NCI-H128 (cell line): ENCODE data around the gene PCNX2.

Experiments
- DNase-seq: peaks from one replicate; lab custom pipeline; 2025; ENCODE audit not compliant: unreplicated experiment; lab: John Stamatoyannopoulos, UW

Gene PCNX2, protein sequence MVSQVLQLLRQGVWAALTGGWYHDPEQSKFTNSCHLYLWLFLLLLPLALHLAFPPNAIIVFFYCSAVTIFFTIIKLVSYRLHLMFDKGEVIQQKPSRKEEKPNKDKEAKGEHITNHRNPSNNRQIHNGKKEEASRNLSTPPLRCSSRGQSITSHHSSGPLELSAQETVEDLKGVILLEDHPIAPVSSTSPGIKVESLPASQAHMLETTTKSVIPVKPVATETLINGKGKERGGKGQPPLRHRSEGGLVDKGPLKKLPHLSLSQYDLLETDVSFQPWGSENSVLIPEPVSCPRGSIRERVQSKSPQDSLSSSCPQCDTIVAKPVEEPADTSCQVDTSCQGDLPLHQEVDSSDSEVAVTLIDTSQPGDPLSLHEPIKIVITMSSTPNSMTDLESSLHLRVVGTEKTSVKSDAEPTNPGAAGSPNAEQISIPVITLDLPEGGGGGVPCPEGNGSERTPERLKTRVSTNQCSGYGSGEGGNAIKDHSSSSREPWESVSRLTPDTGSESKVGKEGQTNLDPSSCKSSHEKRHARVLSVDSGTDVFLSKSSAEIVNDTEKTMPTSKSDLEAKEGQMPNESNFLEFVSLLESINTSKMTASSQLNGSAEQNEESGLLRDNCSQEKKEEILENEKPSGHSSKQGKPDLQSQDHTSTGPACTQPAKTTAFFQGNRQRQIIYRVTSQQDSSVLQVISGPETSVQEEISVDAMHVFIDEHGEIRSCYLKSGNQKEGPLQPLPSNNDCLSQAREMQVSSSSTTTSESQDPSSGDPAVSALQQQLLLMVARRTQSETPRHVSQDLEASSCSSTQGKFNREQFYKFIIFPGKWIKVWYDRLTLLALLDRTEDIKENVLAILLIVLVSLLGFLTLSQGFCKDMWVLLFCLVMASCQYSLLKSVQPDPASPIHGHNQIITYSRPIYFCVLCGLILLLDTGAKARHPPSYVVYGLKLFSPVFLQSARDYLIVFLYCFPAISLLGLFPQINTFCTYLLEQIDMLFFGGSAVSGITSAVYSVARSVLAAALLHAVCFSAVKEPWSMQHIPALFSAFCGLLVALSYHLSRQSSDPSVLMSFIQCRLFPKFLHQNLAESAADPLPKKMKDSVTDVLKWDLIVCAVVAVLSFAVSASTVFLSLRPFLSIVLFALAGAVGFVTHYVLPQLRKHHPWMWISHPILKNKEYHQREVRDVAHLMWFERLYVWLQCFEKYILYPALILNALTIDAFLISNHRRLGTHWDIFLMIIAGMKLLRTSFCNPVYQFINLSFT (N-terminal part only)

DNA sequence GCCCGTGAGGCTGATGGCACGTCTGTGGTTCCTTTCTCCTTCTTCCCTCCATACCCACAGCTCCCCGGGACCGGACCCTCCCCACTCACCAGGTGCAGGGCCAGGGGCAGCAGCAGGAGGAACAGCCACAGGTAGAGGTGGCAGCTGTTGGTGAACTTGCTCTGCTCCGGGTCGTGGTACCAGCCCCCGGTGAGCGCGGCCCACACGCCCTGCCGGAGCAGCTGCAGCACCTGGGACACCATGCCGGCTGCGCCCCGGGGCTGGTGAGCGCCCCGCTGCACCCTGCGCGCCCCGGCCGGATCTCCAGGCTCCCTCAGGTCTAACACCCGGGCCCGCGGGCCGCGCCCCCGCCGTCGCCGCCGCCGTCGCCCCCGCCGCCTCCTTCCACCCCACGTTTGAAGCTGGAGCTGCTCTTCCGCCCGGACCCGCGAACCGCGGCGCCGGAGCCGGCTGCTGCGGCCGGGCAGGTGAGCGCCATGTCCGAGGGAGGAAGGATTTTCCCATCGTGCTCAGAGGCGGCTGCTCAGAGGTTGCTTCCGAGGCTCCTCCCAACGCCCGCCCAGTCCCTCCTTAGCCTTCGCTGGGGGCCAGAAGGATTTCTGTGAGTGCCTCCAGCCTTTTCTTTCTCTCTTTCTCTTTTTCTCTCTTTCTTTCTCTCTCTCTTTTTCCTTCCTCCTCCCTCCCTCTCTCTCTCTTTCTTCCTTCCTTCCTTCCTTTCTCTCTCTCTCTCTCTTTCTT, at the start of gene PCNX2:
TSS of gene PCNX2 (minus strand) at position 489 of the 738 bp plus-strand sequence. CDS start at position 242, 247 bp downstream.
- peak; percentile 67 for DNase-seq

DNA sequence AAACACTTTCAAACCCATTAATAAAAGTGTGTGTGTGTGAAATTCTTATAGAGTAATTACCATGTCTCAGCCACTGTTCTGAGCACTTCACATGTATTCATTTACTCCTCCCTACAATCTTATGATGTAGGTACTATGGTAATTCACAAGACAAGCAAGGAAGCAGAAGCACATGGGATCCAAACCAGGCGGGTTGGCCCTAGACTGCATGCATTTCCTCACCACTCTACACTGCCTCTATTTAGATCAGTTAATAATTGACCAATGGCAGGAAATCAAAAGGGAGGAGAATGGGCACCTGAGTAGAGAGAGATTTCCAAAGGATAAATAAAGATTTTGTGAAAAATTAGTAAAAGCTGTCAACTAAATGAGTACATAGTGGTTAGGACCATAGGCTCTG, 47.7 kb upstream of the PCNX2 start:
- no peak for DNase-seq

DNA sequence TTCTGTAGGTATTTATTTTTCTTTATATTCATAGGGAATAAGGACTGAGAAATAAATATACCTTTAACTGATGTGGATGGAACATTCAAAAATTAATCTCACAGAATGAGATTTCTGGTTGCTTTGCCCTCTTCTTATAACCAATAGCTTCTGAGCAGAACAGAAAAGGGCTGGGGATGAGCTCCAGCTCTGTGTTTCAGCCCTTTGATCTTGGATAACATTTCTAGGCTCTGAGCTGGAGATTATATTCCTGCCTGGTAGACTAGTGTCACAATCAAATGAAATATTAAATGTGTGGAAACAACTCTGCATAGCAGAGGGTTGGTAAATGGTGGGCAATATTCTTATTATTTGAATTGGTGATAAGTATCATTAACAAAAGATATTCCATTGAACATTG, 46.6 kb upstream of the PCNX2 start:
- DNase-seq = no peak

DNA sequence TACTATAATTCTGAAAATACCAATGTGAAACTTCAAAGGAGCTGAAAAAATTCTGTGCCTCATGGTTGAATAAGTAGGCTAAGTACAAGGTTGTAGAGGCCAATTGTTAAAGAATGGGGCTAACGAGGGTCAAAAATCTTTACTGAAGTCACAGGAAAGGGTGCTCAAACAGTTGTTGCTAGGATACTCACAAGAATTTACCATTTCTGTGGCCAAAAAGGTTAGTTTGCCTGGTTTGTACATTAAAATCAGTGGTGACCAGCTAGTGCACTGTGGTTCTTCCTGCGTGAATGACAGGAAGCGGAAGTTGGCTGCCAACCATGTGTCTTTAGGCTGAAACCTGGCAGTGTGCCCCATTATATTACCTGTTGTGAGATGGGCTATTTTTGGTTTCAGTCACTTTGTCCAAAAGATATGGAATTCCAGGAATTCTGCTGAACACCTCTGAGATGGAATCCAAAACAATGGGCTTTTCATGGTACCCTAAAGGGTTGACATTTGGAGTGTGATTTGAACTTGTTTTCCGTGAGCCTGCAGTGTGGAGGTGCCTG, 45.5 kb upstream of the PCNX2 start:
- no peak for DNase-seq

DNA sequence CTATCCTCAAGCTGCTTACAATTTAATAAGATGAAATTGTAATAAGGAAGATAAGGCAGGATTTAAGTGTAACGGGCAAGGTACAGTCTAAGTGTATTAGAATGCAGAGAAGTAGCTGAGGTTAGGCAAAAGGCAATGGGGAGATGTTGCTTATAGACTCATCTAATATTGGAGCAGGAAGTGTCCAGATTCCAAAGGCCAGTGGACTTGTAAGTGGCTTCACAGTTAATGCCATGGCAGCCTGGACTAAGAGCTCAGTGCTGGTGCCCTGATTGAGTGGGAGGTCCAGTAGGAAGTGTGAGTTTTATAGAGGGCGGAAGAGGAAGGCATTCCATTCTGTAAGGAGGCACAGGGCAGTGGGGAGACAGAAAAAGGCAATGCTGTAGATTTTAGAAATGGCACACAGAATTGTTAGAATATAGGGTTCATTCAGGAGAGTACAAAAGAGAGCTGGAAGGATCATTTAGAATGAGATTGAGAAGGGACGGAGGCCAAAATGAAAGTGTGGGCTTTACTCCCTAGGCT, 44.6 kb upstream of the PCNX2 start:
- no peak for DNase-seq

DNA sequence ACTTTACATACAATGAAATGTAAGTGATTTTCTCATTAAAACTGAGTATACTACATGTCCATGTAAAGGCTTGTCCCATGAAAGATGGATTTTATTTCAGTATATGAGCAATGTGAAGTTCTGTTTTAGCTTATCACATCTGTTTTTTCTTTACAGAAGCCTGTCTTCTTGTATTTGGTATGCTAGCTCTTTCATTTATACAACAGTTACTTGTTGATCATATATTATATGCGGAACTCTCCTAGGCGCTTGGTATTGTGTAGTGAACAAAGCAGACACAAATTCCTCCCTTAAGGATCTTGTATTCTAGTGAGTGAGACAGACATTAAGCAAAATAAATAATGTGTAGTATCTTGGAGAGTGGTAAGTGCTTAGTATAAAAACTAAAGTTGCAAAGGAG, 42.6 kb upstream of the PCNX2 start:
- DNase-seq = no peak

DNA sequence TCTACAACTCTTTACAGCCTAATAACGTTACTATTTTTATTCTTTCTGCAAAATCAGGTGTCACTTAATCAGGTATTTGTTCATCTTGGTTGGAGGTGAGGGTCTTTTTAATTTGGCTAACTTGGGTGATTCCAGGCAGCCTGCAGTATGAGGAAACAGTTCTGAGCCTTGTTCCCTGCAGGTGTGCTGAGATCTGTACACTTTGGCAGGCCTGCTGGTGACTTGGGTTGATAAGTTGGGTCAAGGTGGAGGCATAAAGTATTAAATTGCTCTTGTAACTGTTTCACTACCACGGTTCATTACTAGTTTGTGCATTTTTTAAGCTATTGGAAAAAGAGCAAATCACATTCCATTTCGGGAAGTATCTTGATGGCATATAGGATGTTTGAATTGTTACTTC, 42.0 kb upstream of the PCNX2 start:
- no peak for DNase-seq

DNA sequence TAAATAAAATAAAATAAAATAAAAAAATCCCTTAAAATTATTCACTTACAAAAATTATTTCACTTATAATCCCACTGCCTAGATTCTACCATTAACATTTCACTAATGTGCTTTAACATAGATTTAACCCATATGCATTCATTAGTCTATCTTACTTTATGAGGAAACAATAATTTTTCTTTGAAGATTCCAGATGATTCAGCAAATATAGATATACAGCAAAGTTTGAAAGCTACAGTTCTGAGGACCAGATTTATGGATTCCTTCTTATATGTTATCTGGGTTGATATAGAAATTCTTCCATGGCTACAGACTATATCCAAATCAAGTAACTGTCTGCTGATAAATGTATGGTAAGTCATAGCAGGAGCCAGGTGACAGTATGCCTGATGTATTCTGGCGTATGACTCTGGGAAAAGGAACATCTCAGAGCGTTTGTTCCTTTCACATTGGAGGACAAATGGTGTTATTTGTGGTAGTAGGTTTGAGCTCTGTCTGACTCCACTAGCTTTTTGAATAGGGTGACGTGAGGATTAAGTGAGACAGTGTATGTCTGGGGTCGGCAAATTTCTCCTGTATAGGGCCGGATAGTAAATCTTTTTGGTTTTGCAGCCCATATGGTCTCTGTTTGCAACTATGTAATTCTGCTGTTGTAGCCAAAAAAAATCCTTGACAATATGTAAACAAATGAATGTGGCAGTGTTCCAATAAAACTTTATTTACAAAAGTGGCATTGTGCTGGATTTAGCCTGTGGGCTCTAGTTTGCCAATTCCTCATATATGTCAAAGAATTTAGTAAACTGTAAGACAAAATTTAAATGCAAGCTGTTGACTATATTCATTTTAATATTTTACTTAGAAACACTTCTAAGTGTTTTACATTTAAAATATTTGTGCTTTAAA, 41.3 kb upstream of the PCNX2 start:
- no peak for DNase-seq

DNA sequence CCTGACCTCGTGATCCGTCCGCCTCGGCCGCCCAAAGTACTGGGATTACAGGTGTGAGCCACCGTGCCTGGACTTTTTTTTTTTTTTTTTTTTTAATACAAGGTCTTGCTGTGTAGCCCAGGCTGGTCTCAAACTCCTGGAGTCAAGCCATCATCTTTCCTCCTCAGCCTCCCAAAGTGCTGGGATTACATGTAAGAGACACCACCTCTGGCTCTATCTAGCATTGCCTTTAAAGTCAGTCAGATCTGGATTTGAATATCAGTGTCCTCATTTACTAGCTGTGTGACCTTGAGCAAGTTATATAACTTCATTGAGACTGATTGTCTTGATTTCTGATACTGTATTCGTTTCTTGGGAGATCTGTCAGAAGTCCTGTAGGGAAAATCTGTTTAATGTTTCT, 38.6 kb upstream of the PCNX2 start:
- DNase-seq = no peak

DNA sequence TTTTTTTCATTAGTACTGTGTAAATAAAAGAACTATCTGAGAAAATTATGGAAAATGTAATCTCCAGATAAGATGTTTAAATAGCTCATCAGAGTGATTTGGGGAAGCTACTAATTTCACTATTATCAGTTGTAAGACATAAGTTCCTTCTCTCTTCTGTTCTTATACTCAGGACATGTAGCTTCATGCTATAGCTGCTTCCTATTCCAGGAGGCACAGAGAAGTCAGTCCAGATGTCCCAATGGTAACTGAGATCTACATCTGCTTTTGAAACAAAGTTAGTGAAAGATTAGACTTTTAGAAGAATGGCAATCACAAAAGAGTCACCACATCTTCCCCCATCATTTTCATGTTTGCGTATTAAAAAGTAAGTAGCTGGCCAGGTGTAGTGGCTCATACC, 37.6 kb upstream of the PCNX2 start:
- no peak for DNase-seq

DNA sequence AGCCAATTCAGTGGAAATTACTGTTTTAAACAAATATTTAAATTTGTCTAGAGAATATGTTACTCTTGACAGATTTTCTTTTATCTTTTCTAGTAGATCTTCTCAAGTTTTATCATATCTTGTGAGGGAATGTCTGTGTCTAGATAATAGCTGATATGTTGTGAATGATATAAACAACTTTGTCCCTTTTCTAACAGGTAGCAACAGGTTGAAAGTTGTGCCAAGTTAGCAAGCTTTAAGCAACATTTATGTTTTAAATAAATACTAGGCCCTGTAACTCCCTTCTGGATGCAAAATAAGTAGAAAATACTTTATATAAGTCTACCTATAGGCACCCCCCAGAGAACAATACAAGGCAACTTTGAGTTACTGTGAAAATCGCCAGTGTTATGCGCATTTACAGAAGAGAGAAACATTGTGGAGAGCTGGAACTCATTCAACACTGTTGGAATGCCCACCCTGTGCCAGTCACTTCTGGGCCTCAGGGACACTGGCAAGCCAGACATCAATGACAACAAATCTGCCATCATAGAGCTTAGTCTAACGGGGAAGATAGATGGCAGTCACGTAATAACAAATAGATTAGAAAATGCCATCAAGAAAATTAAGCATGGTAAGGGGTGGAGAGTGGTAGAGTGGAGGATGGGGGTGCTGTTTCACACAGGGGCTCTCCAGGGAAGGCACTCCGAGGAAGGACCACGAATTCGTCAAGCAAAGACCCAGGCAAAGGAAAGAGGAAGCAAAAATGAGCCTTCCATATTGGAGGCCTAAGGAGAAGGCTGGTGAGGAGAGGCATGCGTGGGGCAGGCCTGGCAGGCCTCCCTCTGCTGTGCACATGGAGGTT, 36.4 kb upstream of the PCNX2 start:
- DNase-seq = no peak

DNA sequence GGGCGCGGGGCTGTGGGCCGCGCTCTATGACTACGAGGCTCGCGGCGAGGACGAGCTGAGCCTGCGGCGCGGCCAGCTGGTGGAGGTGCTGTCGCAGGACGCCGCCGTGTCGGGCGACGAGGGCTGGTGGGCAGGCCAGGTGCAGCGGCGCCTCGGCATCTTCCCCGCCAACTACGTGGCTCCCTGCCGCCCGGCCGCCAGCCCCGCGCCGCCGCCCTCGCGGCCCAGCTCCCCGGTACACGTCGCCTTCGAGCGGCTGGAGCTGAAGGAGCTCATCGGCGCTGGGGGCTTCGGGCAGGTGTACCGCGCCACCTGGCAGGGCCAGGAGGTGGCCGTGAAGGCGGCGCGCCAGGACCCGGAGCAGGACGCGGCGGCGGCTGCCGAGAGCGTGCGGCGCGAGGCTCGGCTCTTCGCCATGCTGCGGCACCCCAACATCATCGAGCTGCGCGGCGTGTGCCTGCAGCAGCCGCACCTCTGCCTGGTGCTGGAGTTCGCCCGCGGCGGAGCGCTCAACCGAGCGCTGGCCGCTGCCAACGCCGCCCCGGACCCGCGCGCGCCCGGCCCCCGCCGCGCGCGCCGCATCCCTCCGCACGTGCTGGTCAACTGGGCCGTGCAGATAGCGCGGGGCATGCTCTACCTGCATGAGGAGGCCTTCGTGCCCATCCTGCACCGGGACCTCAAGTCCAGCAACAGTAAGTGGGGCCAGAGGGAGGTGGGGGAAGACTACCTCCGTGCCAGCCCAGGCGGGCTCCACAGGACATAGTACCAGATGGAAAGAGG, 32.8 kb upstream of the PCNX2 start:
- no peak for DNase-seq

DNA sequence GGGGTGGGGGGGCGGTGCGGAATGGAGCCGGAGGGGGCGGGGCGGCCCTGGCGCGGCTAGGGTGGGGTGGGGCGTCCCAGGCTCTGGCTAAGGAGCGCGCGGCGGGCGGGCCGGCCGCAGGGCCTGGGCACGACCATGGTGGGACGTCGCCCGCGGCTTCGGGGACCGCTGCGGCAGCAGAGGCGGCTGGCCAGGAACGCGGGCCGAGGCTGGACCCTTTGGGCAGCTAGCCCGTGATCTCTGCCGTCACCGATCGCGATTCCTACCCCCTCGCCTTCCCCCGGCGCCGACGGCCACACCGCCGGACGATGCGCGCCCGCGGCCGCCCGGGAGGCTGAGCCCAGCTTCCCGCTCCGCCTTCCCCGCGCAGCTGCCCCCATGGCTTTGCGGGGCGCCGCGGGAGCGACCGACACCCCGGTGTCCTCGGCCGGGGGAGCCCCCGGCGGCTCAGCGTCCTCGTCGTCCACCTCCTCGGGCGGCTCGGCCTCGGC, 32.2 kb upstream of the PCNX2 start, which contains the start of gene MAP3K21:
TSS of gene MAP3K21 (plus strand) at position 74 of the 491 bp plus-strand sequence. CDS start at position 379, 305 bp downstream.
- DNase-seq = no peak

DNA sequence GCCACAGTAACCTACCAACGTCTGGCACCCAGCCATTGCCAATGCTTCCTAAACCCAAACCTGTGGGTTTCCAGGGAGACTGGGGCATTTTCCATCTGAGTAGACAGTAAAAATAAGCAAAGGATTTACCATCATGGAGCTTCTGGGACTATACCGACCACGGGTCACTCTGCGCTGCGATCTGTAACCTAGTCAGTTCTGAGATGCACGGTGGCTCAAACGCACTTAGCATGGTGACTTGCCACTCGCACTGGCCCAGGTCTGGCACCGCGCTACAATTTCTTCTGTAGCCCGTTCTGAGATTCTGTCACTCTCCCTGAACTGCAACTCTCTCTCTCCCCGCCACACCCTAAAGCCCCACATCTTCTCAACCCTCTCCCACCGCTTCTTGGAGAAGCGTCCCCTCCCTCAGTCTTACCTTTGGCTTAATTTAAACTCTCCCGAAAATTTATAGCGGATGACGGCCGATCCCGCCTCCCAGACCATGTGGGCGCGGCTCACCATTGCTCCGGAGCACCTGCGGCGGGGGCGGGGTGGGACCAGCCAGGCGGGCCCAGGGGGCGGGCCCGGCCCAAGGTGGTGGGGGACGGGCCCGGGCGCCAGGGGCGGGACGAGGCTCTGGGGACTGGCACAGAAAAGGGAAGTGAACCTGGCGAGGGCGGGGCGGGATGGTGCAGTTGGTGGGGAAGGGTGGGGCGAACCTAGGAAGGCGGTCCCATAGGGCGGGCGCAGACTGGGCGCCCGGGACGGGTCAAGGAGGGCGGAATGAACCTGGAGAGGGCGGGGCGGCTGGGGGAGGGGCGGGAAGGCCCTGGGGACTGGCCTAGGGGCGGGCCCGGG, 31.5 kb upstream of the PCNX2 start:
- peak; percentile 78 for DNase-seq

DNA sequence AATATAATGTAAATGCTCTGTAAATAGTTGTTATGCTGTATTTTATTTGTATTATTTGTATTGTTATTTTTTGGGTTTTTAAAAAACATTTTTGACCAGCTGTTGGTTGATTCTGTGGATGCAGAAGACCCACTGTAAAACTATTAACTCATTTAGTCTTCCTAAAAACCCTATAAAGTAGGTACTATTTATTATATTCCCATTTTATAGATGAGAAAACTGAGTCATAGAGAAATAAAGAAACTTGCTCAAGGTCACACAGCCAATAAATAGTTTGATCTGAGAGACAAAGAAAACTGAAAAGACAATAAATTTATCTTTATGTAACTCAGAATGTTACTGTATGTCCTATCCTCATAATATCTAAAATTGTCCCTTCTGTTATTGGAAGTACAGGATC, 30.8 kb upstream of the PCNX2 start:
- DNase-seq = no peak

DNA sequence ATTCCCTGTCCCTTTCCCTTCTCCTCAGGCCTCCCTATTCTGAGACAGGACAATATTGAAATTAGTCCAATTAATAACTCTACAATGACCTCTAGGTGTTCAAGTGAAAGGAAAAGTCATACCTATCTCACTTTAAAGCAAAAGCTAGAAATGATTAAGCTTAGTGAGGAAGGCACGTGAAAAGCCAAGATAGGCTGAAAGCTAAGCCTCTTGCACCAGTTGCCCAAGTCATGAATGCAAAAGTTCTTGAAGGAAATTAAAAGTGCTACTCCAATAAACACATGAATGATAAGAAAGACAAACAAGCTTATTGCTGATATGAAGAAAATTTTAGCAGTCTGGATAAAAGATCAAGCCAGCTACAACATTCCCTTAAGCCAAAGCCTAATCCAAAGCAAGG, 28.2 kb upstream of the PCNX2 start:
- no peak for DNase-seq
